ENCODE data around the gene SHC4.

The SHC4 gene

GRCh38 chr15:48872632-48873031 lies 91.1 kb downstream of the SHC4 start:
- in situ Hi-C loops (cut with MboI; ENCODE audit: low pct_unique_long_range_greater_than_20kb, low sequenced_read_pairs, unreplicated experiment) = loop anchor here (25.0 kb wide), 2 partner anchors 540 to 1265 kb away; partner anchors contain the start of gene FGF7
- DNase-seq (ENCODE audit: low spot score) = no peak

GRCh38 chr15:48871542-48871941 lies 92.2 kb downstream of the SHC4 start:
- TF ChIP-seq CTCF (IDR thresholded peaks at IDR 0.05; ENCODE audit: extremely low read depth, insufficient read depth, missing control alignments) = no peak
- in situ Hi-C loops (cut with MboI; ENCODE audit: low pct_unique_long_range_greater_than_20kb, low sequenced_read_pairs, unreplicated experiment) = loop anchor here (25.0 kb wide), 2 partner anchors 541 to 1266 kb away; partner anchors contain the start of gene FGF7
- DNase-seq (ENCODE audit: low spot score) = no peak

More at GRCh38 chr15:48872632-48873031, 91.1 kb downstream of the SHC4 start:
- TF ChIP-seq CTCF (IDR thresholded peaks at IDR 0.05; ENCODE audit: extremely low read depth, insufficient read depth, missing control alignments) = no peak

GRCh38 chr15:48869966-48870365 lies 93.8 kb downstream of the SHC4 start:
- no peak for DNase-seq (ENCODE audit: low spot score)
- in situ Hi-C loops (cut with MboI; ENCODE audit: low pct_unique_long_range_greater_than_20kb, low sequenced_read_pairs, unreplicated experiment) = loop anchor here (10.0 to 25.0 kb wide), 3 partner anchors 355 to 1267 kb away; partner anchors contain the start of gene FGF7
- no peak for TF ChIP-seq CTCF (IDR thresholded peaks at IDR 0.05; ENCODE audit: extremely low read depth, insufficient read depth, missing control alignments)

GRCh38 chr15:48868536-48868935 lies 95.2 kb downstream of the SHC4 start:
- in situ Hi-C loops (cut with MboI; ENCODE audit: low pct_unique_long_range_greater_than_20kb, low sequenced_read_pairs, unreplicated experiment) = loop anchor here (10.0 to 25.0 kb wide), 3 partner anchors 356 to 1269 kb away; partner anchors contain the start of gene FGF7
- DNase-seq (ENCODE audit: low spot score) = no peak
- no peak for TF ChIP-seq CTCF (IDR thresholded peaks at IDR 0.05; ENCODE audit: extremely low read depth, insufficient read depth, missing control alignments)

- no peak for TF ChIP-seq CTCF (IDR thresholded peaks at IDR 0.05; ENCODE audit: extremely low read depth, insufficient read depth, missing control alignments)
- no peak for DNase-seq (ENCODE audit: low spot score)
- in situ Hi-C loops (cut with MboI; ENCODE audit: low pct_unique_long_range_greater_than_20kb, low sequenced_read_pairs, unreplicated experiment) = loop anchor here (10.0 to 25.0 kb wide), 3 partner anchors 357 to 1269 kb away; partner anchors contain the start of gene FGF7
Measured at GRCh38 chr15:48868023-48868422, 95.7 kb downstream of the SHC4 start.

- no peak for TF ChIP-seq CTCF (IDR thresholded peaks at IDR 0.05; ENCODE audit: extremely low read depth, insufficient read depth, missing control alignments)
- DNase-seq (ENCODE audit: low spot score) = no peak
- in situ Hi-C loops (cut with MboI; ENCODE audit: low pct_unique_long_range_greater_than_20kb, low sequenced_read_pairs, unreplicated experiment) = loop anchor here (10.0 to 25.0 kb wide), 3 partner anchors 359 to 1271 kb away; partner anchors contain the start of gene FGF7
Measured at GRCh38 chr15:48866141-48866563, 97.6 kb downstream of the SHC4 start.

All from GM13977 (cell line).